Parathyroid adenoma (tissue), 2 donors: Measurements from ENCODE around the gene ENOX1.
"Not testable (repeated sequence)": the region's sequence is repeated elsewhere in the genome, so short reads cannot be mapped to it uniquely, and the experiment has no call there.

ENCODE experiments used
- H2AFZ ChIP-seq: fragments of 300-600 bp; sonication (generic); one replicate; pipeline ENCODE4 v1.7.0; 2017; ENCODE audit warnings: antibody characterized with exemption, mild to moderate bottlenecking
- H3K27ac ChIP-seq: fragments of 300-600 bp; sonication (generic); one replicate; pipeline ENCODE4 v1.7.0; 2017
- H3K27me3 ChIP-seq: fragments of 300-600 bp; sonication (generic); one replicate; pipeline ENCODE4 v1.7.0; 2017; ENCODE audit warnings: low read length; ENCODE audit not compliant: control insufficient read depth, insufficient read depth
- H3K36me3 ChIP-seq: fragments of 300-600 bp; sonication (generic); one replicate; pipeline ENCODE4 v1.7.0; 2017; ENCODE audit warnings: low read length; ENCODE audit not compliant: control insufficient read depth, insufficient read depth
- H3K4me1 ChIP-seq: fragments of 300-600 bp; sonication (generic); one replicate; pipeline ENCODE4 v1.7.0; 2017; ENCODE audit warnings: control low read depth
- H3K4me2 ChIP-seq: fragments of 300-600 bp; sonication (generic); one replicate; pipeline ENCODE4 v1.7.0; 2017; ENCODE audit warnings: low read length
- H3K4me3 ChIP-seq: fragments of 300-600 bp; sonication (generic); one replicate; pipeline ENCODE4 v1.7.0; 2017; ENCODE audit warnings: low read depth, low read length
- H3K79me2 ChIP-seq: fragments of 300-600 bp; sonication (generic); one replicate; pipeline ENCODE4 v1.7.0; 2017; ENCODE audit warnings: control low read depth
- H3K9ac ChIP-seq: fragments of 300-600 bp; sonication (generic); one replicate; pipeline ENCODE4 v1.7.0; 2017; ENCODE audit warnings: mild to moderate bottlenecking
- H3K9me3 ChIP-seq: fragments of 300-600 bp; sonication (generic); one replicate; pipeline ENCODE4 v1.7.0; 2017; ENCODE audit warnings: low read length; ENCODE audit not compliant: control insufficient read depth
- CTCF ChIP-seq: fragments of 300-600 bp; sonication (generic); IDR thresholded peaks from one replicate; pipeline ENCODE4 v1.7.0; 2017; ENCODE audit warnings: antibody characterized with exemption, mild to moderate bottlenecking
- donor health status: primary hyperparathyroidism.

ENOX1 gene

GRCh38 chr13:43426355-43426754 lies 360.4 kb downstream of the ENOX1 start:
- H3K36me3 ChIP-seq, result no peaks in the 10 kb centered on the region
- H3K9ac ChIP-seq, result no peak overlapping the region
- no peaks in the 10 kb centered on the region for H3K9me3 ChIP-seq
- TF ChIP-seq CTCF, result no peak
- H3K4me3 ChIP-seq, result no peak overlapping the region
- H3K4me2 ChIP-seq, result no peak overlapping the region
- H2AFZ ChIP-seq, result no peak overlapping the region
- H3K27me3 ChIP-seq, result no peaks in the 10 kb centered on the region
- no peaks in the 10 kb centered on the region for H3K4me1 ChIP-seq
- H3K79me2 ChIP-seq, result no peaks in the 10 kb centered on the region
- no peak overlapping the region for H3K27ac ChIP-seq

GRCh38 chr13:43425234-43425633 lies 361.5 kb downstream of the ENOX1 start:
- Histone ChIP-seq H2AFZ (no peak overlapping the region), H3K27me3 (no peaks in the 10 kb centered on the region), H3K4me3 (no peak overlapping the region), H3K36me3 (no peaks in the 10 kb centered on the region), H3K4me1 (no peaks in the 10 kb centered on the region), H3K9me3 (no peaks in the 10 kb centered on the region), H3K27ac (no peak overlapping the region), H3K79me2 (no peaks in the 10 kb centered on the region), H3K4me2 (no peak overlapping the region), H3K9ac (no peak overlapping the region)
- no peak for TF ChIP-seq CTCF

GRCh38 chr13:43424412-43424811 lies 362.4 kb downstream of the ENOX1 start:
- Histone ChIP-seq H3K4me3 (no peak overlapping the region), H3K27ac (no peak overlapping the region)
- no peak for TF ChIP-seq CTCF

GRCh38 chr13:43422116-43422515 lies 364.7 kb downstream of the ENOX1 start:
- TF ChIP-seq CTCF, result no peak
- H2AFZ ChIP-seq, result no peak overlapping the region
- no peaks in the 10 kb centered on the region for H3K27me3 ChIP-seq
- no peak overlapping the region for H3K9ac ChIP-seq
- no peaks in the 10 kb centered on the region for H3K9me3 ChIP-seq
- H3K4me3 ChIP-seq, result no peak overlapping the region
- no peaks in the 10 kb centered on the region for H3K36me3 ChIP-seq
- no peaks in the 10 kb centered on the region for H3K79me2 ChIP-seq
- no peak overlapping the region for H3K4me2 ChIP-seq
- no peak overlapping the region for H3K27ac ChIP-seq
- H3K4me1 ChIP-seq, result no peaks in the 10 kb centered on the region

More at GRCh38 chr13:43424412-43424811, 362.4 kb downstream of the ENOX1 start:
- Histone ChIP-seq H3K27me3 (no peaks in the 10 kb centered on the region), H3K9ac (no peak overlapping the region), H3K4me1 (no peaks in the 10 kb centered on the region), H3K9me3 (no peaks in the 10 kb centered on the region), H2AFZ (no peak overlapping the region), H3K36me3 (no peaks in the 10 kb centered on the region), H3K79me2 (no peaks in the 10 kb centered on the region), H3K4me2 (no peak overlapping the region)

- H3K4me3 ChIP-seq, H3K27ac ChIP-seq, H3K36me3 ChIP-seq, H2AFZ ChIP-seq, H3K9me3 ChIP-seq, H3K4me2 ChIP-seq, H3K4me1 ChIP-seq, H3K27me3 ChIP-seq, H3K79me2 ChIP-seq, H3K9ac ChIP-seq: not testable (repeated sequence)
These were observed 369.9 kb downstream of the ENOX1 start for GRCh38 chr13:43416842-43417241.

GRCh38 chr13:43416408-43416807 lies 370.4 kb downstream of the ENOX1 start:
- H3K4me3 ChIP-seq, H3K4me1 ChIP-seq, H3K9ac ChIP-seq, H3K36me3 ChIP-seq, H2AFZ ChIP-seq, H3K9me3 ChIP-seq, H3K27ac ChIP-seq, H3K27me3 ChIP-seq, H3K4me2 ChIP-seq, H3K79me2 ChIP-seq: not testable (repeated sequence)

- H3K4me2 ChIP-seq, H3K27ac ChIP-seq, H3K9ac ChIP-seq, H3K36me3 ChIP-seq, H3K4me1 ChIP-seq, H3K4me3 ChIP-seq, H3K79me2 ChIP-seq, H2AFZ ChIP-seq, H3K9me3 ChIP-seq, H3K27me3 ChIP-seq: not testable (repeated sequence)
These were observed 370.8 kb downstream of the ENOX1 start for GRCh38 chr13:43415903-43416391.
